Right lobe of liver (tissue), 4 donors: Measurements from ENCODE around the gene LRRC32.

Source experiments
- POLR2A ChIP-seq: fragments of 450-650 bp; IDR thresholded peaks from one replicate; pipeline ENCODE4 v1.6.1; 2017; ENCODE audit warnings: antibody characterized with exemption, mild to moderate bottlenecking
- TF ChIP-seq, protein P1 (sequence below), 4 donors: fragments of 200-600 bp in 3 of 4; fragments of 450-650 bp in 1 of 4; IDR thresholded peaks; one replicate each; pipeline versions ENCODE4 v1.5.1 to v1.8.0; 2016 to 2022; ENCODE audit warnings: antibody characterized with exemption in 4 of 4, mild to moderate bottlenecking in 2 of 4
- donor health status: DM: no; HTN: no; CAD: no.
- donor health status: DM: no; HTN: no; CAD: no.
- donor health status: DM: no; HTN: yes; CAD: no.

DNA sequence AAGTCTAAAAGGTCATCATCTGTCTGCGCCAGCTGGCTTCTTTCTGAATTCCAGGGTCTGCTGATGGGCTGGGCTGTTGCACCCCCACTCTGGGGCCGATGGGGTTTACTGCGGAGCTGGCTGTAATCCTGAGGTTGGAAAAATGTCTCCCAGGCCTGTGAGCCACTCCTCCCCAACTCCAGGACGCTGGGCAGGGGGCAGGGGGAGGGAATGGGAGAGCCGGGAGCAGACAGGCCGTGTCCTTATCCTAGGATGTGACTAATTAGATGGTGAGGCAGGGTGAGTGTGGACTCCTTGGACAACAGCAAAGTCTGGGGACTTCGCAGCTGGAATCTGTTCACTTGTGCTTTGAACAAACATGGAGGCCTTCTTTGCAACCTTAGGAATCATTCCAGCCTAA, 48.7 kb downstream of the LRRC32 start:
- no peak for TF ChIP-seq POLR2A
- TF ChIP-seq, protein P1, sequence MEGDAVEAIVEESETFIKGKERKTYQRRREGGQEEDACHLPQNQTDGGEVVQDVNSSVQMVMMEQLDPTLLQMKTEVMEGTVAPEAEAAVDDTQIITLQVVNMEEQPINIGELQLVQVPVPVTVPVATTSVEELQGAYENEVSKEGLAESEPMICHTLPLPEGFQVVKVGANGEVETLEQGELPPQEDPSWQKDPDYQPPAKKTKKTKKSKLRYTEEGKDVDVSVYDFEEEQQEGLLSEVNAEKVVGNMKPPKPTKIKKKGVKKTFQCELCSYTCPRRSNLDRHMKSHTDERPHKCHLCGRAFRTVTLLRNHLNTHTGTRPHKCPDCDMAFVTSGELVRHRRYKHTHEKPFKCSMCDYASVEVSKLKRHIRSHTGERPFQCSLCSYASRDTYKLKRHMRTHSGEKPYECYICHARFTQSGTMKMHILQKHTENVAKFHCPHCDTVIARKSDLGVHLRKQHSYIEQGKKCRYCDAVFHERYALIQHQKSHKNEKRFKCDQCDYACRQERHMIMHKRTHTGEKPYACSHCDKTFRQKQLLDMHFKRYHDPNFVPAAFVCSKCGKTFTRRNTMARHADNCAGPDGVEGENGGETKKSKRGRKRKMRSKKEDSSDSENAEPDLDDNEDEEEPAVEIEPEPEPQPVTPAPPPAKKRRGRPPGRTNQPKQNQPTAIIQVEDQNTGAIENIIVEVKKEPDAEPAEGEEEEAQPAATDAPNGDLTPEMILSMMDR (IDR thresholded peaks at IDR 0.05), result no peak
